GM18508 (cell line): ENCODE results near the gene CDC42BPA.
"Not testable (repeated sequence)": the region's sequence is repeated elsewhere in the genome, so short reads cannot be mapped to it uniquely, and the experiment has no call there.

Experiments used
- ATAC-seq: cut with Tn5 transposase; IDR thresholded peaks from one replicate; pipeline ENCODE4 v1.9.1; 2021; ENCODE audit warnings: moderate number of reproducible peaks; ENCODE audit not compliant: insufficient read depth, unreplicated experiment

CDC42BPA gene

DNA sequence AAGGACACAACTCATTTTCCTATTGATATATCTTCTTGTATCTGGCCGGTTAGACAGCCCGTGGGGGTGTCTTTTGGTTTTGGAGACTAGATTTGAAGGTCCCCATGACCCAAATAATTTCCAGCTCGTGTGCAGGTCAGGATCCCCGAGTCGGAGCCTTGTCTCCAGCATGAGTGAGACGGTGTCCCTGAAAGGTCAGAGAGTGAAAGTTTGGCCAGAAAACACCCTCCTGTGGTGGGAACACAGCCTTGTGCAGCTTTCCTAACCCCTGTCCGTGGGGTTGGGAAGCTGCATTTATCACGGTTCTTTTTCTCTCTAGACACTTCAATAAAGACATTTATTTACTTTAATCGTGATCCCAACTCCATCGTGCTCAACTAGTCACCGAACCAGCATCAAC is 360.6 kb downstream of the CDC42BPA start:
- no peak for ATAC-seq

DNA sequence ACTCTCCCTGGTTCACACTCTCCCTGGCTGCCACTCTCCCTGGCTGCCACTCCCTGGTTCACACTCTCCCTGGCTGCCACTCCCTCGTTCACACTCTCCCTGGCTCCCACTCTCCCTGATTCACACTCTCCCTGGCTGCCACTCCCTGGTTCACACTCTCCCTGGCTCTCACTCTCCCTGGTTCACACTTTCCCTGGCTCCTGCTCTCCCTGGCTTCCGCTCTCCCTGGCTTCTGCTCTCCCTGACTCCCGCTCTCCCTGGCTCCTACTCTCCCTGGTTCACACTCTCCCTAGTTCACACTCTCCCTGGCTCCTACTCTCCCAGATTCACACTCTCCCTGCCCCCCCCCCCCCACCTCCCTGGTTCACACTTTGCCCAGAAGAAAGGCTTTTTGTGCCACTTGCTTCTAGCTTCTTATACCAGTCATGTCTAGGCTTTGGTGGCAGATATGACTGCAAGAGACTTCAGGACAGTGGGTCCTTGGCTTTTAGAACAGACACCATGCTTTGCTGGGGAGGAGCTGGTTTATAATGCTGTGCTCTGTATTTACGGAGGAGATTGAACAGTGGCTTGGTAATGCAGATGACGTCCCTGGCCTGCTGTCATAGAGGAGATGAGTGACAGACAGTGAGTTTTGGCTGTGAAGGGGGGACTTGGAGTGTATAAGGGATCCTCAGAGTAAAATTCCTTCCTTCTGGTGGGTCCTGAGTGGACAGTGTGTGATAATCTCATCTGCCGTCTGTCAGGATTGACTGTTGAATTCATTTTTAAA is 361.2 kb downstream of the CDC42BPA start:
- no peak for ATAC-seq

DNA sequence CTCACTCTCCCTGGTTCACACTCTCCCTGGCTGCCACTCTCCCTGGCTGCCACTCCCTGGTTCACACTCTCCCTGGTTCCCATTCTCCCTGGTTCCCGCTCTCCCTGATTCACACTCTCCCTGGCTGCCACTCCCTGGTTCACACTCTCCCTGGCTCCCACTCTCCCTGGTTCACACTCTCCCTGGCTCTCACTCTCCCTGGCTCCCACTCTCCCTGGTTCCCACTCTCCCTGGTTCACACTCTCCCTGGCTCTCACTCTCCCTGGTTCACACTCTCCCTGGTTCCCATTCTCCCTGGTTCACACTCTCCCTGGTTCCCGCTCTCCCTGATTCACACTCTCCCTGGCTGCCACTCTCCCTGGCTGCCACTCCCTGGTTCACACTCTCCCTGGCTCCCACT is 362.4 kb downstream of the CDC42BPA start:
- ATAC-seq: not testable (repeated sequence)

DNA sequence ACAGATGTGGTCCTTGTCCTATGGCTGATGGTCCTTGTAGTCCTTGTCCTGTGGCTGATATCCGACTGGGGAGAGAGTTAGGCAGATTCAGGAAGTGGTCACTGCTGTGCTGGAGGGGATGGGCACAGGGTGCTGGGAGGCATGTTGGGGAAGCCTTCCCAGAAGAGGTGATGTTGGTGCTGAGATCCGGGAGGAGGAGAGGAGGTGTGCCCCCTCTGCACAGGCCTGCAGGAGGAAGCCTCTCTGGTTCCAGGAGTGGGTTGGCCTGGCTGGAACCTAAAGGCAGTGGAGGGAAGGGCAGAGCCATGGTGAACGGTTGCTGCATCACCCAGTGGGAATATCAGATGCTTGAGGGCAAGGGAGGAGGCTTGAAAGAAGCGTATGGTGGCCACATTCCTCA is 363.5 kb downstream of the CDC42BPA start:
- ATAC-seq: no peak

- no peak for ATAC-seq
These were observed 364.0 kb downstream of the CDC42BPA start for GRCh38 chr1:226954337-226954736.

- no peak for ATAC-seq
These were observed 365.0 kb downstream of the CDC42BPA start for GRCh38 chr1:226953175-226953800.

GRCh38 chr1:226952118-226952441 is 366.2 kb downstream of the CDC42BPA start:
- no peak for ATAC-seq

DNA sequence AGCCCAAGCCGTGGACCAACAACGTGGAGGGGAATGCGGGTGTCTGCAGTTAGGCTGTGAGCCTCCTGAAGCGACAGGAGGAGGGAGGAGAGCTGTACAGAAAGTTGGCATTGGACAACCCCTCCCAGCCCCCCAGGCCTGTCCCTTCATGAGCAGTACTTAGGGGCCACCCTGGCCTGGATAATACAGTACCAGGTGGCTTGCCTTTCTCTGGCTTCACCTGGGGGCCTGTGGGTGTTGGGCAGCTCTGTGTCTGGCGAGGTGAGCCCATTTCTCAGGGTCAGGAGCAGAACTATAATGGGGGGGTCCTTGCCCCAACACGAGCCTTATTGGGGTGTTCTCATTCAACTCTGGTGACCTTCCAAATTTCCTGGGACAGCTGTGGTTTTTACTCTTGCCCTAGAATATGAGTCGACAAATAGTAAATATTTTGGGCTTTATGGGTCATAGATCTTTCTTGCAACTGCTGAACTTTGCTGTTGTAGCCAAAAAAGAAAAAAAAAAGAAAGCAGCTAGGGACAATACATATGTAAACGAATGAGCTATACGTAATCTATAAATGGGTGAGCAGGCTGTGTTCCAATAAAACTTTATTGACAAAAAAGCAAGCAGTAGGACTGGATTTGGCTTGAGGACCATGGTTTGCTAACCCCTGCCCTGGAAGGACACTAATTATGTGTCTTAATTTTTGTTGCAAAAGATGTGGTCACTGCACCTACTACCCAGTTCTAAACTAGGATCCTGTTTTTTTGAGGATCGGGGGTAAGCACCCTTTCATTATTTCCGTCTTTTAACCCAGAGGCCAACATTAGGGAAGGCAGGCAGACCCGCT is 366.8 kb downstream of the CDC42BPA start:
- ATAC-seq: no peak

- ATAC-seq: no peak
These were observed 367.4 kb downstream of the CDC42BPA start for GRCh38 chr1:226950871-226951270.

- no peak for ATAC-seq
These were observed 368.0 kb downstream of the CDC42BPA start for GRCh38 chr1:226950316-226950715.

DNA sequence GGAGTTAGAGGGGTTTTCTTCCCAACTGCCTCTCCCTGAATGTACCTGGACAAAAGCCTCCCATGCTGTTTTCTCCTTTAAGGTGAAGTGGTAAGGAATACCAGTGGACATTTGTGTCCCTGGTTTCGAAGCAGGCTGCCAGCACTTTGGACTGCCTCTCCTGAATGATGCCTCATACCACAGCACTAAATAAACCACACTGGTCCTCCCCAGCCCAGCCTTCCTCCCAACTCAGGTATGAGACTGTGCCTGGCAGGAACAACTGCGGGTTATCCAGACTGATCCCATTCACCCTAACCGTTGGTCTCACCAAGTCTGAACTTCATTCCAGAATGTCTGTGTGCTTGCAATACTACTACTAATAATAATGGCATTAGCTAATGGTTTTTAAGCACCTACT is 368.9 kb downstream of the CDC42BPA start:
- ATAC-seq: no peak

GRCh38 chr1:226948996-226949395 is 369.3 kb downstream of the CDC42BPA start:
- ATAC-seq: no peak

DNA sequence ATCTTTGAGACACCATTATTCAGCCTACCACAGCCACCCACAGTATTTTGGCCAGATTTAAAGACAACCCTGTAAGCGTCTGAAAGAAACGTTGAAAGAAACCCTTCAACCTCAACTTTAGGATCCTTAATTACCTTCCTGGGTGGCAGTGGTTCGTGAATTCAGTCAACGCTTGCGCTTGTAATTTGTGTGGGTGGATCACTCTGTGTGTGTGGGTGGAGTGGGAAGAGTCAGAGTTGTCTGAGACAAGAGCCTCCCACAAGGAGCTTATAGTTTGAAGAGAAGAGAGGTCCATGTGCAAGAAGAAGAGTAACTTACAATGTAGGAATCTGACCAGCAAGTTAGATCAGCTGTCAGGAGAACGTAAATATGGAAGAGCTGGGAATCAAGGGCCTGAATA is 369.8 kb downstream of the CDC42BPA start:
- no peak for ATAC-seq

GRCh38 chr1:226948051-226948450 is 370.2 kb downstream of the CDC42BPA start:
- ATAC-seq: no peak

DNA sequence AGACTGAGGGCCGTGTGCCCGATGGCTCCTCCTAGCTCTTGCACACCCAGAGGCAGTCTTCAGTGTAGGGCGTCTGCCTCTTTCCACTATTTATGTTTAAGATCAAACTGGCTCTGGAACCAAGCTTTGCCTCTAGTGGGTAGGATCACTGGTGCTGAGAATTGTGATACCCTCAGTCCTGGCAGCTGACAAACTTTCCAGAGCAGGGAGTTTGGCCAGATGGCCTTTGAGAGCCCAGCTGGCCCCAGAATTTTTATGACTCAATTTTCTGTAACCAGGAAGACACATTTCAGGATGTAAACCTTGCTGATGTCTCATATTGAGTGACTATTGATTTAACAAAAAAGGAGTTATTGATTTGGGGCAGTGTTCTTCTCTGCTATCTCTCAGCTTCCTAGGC is 371.5 kb downstream of the CDC42BPA start:
- ATAC-seq: no peak

DNA sequence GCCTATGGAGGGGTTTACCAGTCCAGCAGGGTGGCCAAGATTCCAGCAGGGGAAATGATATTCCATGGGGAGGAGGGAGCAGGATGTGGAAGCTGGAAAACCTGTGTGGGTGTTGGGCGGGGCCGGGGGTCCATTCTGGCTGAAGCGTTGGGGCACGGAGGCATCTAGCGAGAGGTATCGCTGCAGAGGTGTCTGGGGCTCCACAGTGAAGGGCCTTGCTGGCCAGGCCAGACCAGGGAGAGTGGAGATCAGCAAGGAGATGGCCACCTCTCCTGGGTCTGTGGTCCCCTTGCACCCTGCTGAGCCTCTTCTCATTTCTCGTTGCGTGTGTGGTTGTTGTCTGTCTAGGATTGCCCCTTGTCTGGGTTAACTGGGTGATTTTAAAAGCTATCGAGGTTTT is 372.0 kb downstream of the CDC42BPA start:
- no peak for ATAC-seq

DNA sequence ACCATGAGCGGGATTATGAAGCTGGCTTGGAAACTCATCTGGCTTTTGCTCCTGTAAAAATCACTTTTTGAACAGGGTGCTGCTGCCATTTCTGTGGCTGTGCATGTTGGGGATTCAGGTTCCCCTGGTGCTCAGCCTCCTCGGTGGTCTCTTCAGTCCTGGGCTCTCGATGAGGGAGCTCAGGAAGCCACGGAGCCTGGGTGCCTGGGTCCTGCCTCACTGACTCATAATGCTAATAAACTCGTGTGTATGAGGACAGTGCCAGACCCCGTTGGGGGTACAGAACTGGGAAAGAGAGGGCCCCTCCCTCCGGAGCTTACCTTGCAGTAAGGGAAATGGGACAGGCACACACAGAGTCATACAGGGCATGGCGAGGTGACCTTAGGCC is 372.4 kb downstream of the CDC42BPA start:
- ATAC-seq: no peak

- ATAC-seq: no peak
These were observed 373.0 kb downstream of the CDC42BPA start for GRCh38 chr1:226945106-226945857.

GRCh38 chr1:226943927-226944326 is 374.4 kb downstream of the CDC42BPA start:
- no peak for ATAC-seq

DNA sequence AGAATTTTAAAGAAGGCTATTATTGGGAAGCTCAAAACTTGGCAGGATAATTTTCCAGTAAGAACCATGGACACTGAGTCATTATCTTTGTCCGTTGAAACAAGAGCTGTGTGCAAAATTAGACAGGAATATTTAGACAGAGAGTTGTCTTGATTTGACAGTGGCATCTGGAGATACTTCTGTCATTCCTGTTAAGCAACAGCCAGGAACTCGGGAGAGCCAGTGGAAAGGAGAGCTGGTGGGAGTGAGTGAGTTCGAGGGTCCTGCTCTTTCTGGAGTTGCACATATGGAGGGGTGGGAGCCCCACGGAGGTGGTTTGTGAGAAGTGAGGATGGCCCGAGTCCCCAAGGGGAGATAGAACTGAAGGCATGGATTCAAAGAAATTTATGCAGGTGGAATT is 375.1 kb downstream of the CDC42BPA start:
- ATAC-seq: no peak

- no peak for ATAC-seq
These were observed 375.9 kb downstream of the CDC42BPA start for GRCh38 chr1:226942392-226942791.
